Neural progenitor cell (in vitro differentiated cells): Measurements from ENCODE around the gene PSME4. TPM values are rescaled to one million over a fixed set of nuclear protein-coding genes. Genes with fewer than 3 reads are reported as not detected.

Source experiments
- DNase-seq: peaks from one replicate; pipeline ENCODE4 v3.0.0-alpha.2; 2016; ENCODE audit warnings: low spot score
- H2AFZ ChIP-seq: fragments of 200-600 bp; sonication (generic); replicated peaks from 2 replicates; pipeline ENCODE4 v1.6.1; 2016; ENCODE audit warnings: antibody characterized with exemption
- H3F3A ChIP-seq: fragments of 200-600 bp; sonication (generic); 2 replicates; pipeline ENCODE4 v1.6.1; 2016; ENCODE audit warnings: antibody characterized with exemption, low read depth
- H3K27ac ChIP-seq: fragments of 200-600 bp; sonication (generic); 2 replicates; pipeline ENCODE4 v1.5.1; 2016; ENCODE audit warnings: mild to moderate bottlenecking
- H3K27me3 ChIP-seq: fragments of 200-600 bp; sonication (generic); 2 replicates; pipeline ENCODE4 v1.6.1; 2016; ENCODE audit warnings: mild to moderate bottlenecking, moderate library complexity
- H3K36me3 ChIP-seq: fragments of 200-600 bp; sonication (generic); 2 replicates; pipeline ENCODE4 v1.5.1; 2016
- H3K4me1 ChIP-seq: fragments of 200-600 bp; sonication (generic); 2 replicates; pipeline ENCODE4 v1.6.1; 2016; ENCODE audit warnings: mixed run types
- H3K4me2 ChIP-seq: fragments of 200-600 bp; sonication (generic); 2 replicates; pipeline ENCODE4 v1.6.1; 2016
- H3K4me3 ChIP-seq: fragments of 200-600 bp; sonication (generic); 2 replicates; pipeline ENCODE4 v1.5.1; 2016
- H3K79me2 ChIP-seq: fragments of 200-600 bp; sonication (generic); 2 replicates; pipeline ENCODE4 v1.6.1; 2016; ENCODE audit warnings: low read depth
- H3K9ac ChIP-seq: fragments of 200-600 bp; sonication (generic); 2 replicates; pipeline ENCODE4 v1.6.1; 2016
- H3K9me3 ChIP-seq: fragments of 200-600 bp; sonication (generic); 2 replicates; pipeline ENCODE4 v1.5.1; 2016; ENCODE audit warnings: low read depth
- H4K20me1 ChIP-seq: fragments of 200-600 bp; sonication (generic); 2 replicates; pipeline ENCODE4 v1.6.1; 2016; ENCODE audit warnings: low read depth
- H3K27ac Mint-ChIP-seq: 3 replicates; pipeline ENCODE4 v1.8.0; 2021; ENCODE audit warnings: mixed read lengths
- H3K27me3 Mint-ChIP-seq: 2 replicates; pipeline ENCODE4 v1.8.0; 2022; ENCODE audit warnings: low read depth, mild to moderate bottlenecking, inconsistent platforms, moderate library complexity, mixed read lengths; ENCODE audit not compliant: insufficient read depth
- H3K36me3 Mint-ChIP-seq: 3 replicates; pipeline ENCODE4 v1.8.0; 2021; ENCODE audit warnings: mixed read lengths
- H3K4me1 Mint-ChIP-seq: 3 replicates; pipeline ENCODE4 v1.8.0; 2021; ENCODE audit warnings: mixed read lengths
- H3K4me3 Mint-ChIP-seq: 3 replicates; pipeline ENCODE4 v1.8.0; 2021; ENCODE audit warnings: mild to moderate bottlenecking, moderate library complexity, mixed read lengths
- H3K9me3 Mint-ChIP-seq: 3 replicates; pipeline ENCODE4 v1.8.0; 2020; ENCODE audit warnings: mixed read lengths
- EZH2 ChIP-seq: fragments of 200-600 bp; sonication (generic); IDR thresholded peaks from 2 replicates; pipeline ENCODE4 v1.6.1; 2017; ENCODE audit warnings: antibody characterized with exemption, mild to moderate bottlenecking, moderate library complexity
- EZH2phosphoT487 ChIP-seq: fragments of 200-600 bp; sonication (generic); IDR thresholded peaks from 2 replicates; pipeline ENCODE4 v1.6.1; 2017; ENCODE audit warnings: antibody characterized with exemption
- total RNA-seq: library from RNA; depleted of rRNA; stranded (reverse); fragments of >200 nt; gene quantifications from 2 replicates; pipeline ENCODE4 v1.2.3, GENCODE V29; 2015; ENCODE audit warnings: low replicate concordance
- TF ChIP-seq, protein P1 (sequence below): fragments of 200-600 bp; sonication (generic); IDR thresholded peaks from 2 replicates; pipeline ENCODE4 v1.5.1; 2017; ENCODE audit warnings: antibody characterized with exemption, mild to moderate bottlenecking

PSME4 gene
- total RNA-seq, 1 donor from 2014 or later: 72.1 TPM

DNA sequence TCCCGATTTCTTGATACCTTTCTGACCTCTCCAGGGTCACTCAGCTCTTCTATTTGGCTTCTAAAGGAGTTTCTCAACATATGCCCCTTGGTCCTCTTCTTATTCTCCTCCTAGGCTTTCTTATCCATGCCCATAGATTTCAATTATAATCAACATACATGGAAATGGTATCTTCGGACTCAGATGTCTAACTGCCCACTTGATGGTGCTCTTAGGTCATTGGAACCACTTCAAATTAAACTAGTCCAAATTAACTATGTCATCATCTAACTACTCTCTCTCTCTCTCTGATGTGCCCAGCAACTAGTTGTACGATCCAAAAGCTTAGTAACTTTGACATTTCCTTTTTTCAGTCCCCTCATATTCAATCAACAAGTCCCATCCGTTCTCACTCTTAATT, 67.8 kb downstream of the PSME4 start:
- Histone ChIP-seq H3K4me1 (no peaks in the 10 kb centered on the region), H3K79me2 (no peaks in the 10 kb centered on the region), H3K27me3 (no peaks in the 10 kb centered on the region), H3K9ac (no peak overlapping the region), H3K4me2 (no peak overlapping the region), H3K36me3 (peaks cover 5% of the 10 kb centered on the region), H3K27ac (no peak overlapping the region), H3F3A (no peaks in the 10 kb centered on the region), H3K4me3 (no peak overlapping the region), H4K20me1 (no peaks in the 10 kb centered on the region), H3K9me3 (no peaks in the 10 kb centered on the region), H2AFZ (no peak overlapping the region)
- H3K36me3 Mint-ChIP-seq: peaks cover 33% of the 10 kb centered on the region
- H3K27me3 Mint-ChIP-seq: no peaks in the 10 kb centered on the region
- no peak for TF ChIP-seq EZH2
- TF ChIP-seq, protein P1, sequence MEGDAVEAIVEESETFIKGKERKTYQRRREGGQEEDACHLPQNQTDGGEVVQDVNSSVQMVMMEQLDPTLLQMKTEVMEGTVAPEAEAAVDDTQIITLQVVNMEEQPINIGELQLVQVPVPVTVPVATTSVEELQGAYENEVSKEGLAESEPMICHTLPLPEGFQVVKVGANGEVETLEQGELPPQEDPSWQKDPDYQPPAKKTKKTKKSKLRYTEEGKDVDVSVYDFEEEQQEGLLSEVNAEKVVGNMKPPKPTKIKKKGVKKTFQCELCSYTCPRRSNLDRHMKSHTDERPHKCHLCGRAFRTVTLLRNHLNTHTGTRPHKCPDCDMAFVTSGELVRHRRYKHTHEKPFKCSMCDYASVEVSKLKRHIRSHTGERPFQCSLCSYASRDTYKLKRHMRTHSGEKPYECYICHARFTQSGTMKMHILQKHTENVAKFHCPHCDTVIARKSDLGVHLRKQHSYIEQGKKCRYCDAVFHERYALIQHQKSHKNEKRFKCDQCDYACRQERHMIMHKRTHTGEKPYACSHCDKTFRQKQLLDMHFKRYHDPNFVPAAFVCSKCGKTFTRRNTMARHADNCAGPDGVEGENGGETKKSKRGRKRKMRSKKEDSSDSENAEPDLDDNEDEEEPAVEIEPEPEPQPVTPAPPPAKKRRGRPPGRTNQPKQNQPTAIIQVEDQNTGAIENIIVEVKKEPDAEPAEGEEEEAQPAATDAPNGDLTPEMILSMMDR: no peak
- no peak overlapping the region for H3K27ac Mint-ChIP-seq
- no peak overlapping the region for H3K4me3 Mint-ChIP-seq
- H3K9me3 Mint-ChIP-seq: no peaks in the 10 kb centered on the region
- DNase-seq: no peak
- no peaks in the 10 kb centered on the region for H3K4me1 Mint-ChIP-seq

DNA sequence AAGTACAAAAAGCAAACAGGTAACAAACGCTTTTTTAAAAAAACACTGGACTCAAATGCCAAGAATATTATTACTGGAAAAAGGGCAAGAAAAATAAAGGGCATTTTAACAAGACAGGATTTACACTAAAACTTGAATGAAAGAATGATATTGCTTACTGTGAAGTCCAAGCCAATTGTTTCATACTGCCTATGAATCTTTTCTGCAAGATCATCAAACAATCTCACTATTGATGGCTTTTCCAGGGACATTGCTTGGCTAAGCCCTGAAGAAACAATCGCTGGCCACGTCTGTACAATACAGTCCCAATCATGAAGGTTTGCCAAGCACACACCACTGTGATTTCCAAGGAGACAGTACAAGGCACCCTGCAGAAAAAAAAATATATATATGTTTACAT, 69.6 kb downstream of the PSME4 start:
- no peaks in the 10 kb centered on the region for H3K4me1 Mint-ChIP-seq
- TF ChIP-seq EZH2phosphoT487: no peak
- TF ChIP-seq, protein P1: no peak
- TF ChIP-seq EZH2: no peak
- Histone ChIP-seq H3K79me2 (no peaks in the 10 kb centered on the region), H3F3A (peaks cover 2% of the 10 kb centered on the region), H2AFZ (no peak overlapping the region), H3K36me3 (peaks cover 6% of the 10 kb centered on the region), H3K4me3 (no peak overlapping the region), H3K4me2 (no peak overlapping the region), H3K27ac (no peak overlapping the region), H3K9ac (no peak overlapping the region), H4K20me1 (no peaks in the 10 kb centered on the region), H3K9me3 (no peaks in the 10 kb centered on the region), H3K27me3 (no peaks in the 10 kb centered on the region), H3K4me1 (no peaks in the 10 kb centered on the region)
- no peaks in the 10 kb centered on the region for H3K9me3 Mint-ChIP-seq
- no peak overlapping the region for H3K27ac Mint-ChIP-seq
- DNase-seq: no peak
- H3K36me3 Mint-ChIP-seq: peaks cover 22% of the 10 kb centered on the region
- no peaks in the 10 kb centered on the region for H3K27me3 Mint-ChIP-seq
- no peak overlapping the region for H3K4me3 Mint-ChIP-seq

DNA sequence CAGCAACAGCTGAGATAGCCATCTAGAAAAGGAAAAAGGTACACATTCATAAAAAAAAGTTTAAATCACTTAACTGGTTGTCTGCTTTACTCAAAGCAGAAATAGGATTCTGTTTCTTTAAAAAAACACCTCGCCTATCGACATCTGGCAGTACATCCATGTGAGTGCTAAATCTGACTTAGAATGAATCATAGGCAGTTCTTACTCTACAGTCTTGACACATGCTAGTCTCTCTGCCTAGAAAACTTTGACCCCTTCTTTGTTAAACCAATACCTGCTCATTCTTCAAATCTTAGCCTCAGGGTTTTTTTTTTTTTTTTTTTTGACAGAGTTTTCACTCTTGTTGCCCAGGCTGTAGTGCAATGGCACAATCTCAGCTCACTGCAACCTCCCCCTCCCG, 73.9 kb downstream of the PSME4 start:
- DNase-seq: no peak
- Histone ChIP-seq H3K4me2 (no peak overlapping the region), H2AFZ (no peak overlapping the region), H3K9me3 (no peaks in the 10 kb centered on the region), H3K9ac (no peak overlapping the region), H3K36me3 (peaks cover 25% of the 10 kb centered on the region), H3K4me3 (no peak overlapping the region), H3K27ac (no peak overlapping the region), H4K20me1 (no peaks in the 10 kb centered on the region), H3F3A (peaks cover 4% of the 10 kb centered on the region), H3K4me1 (no peaks in the 10 kb centered on the region), H3K27me3 (no peaks in the 10 kb centered on the region), H3K79me2 (no peaks in the 10 kb centered on the region)
- Mint-ChIP-seq H3K36me3 (peaks cover 29% of the 10 kb centered on the region), H3K4me3 (no peak overlapping the region), H3K27ac (no peak overlapping the region), H3K9me3 (no peaks in the 10 kb centered on the region), H3K4me1 (no peaks in the 10 kb centered on the region), H3K27me3 (no peaks in the 10 kb centered on the region)
- TF ChIP-seq EZH2phosphoT487: no peak
- TF ChIP-seq, protein P1: no peak
